T-helper 1 cell treated with Interleukin-12 subunit alpha and Interleukin-12 subunit beta and Interleukin-4 antibody, amounts not matched to agents 30 ng/mL and 1 ng/mL, for 36 hours (primary cell): ENCODE results near the gene SNRPE. TPM values are rescaled to one million over a fixed set of nuclear protein-coding genes. Genes with fewer than 3 reads are reported as not detected.

Source experiments
- intact Hi-C: fragments of 100-400 bp; cut with micrococcal nuclease; formaldehyde crosslinking; loops from one replicate; pipeline ENCODE4 v1.15.1; 2024
- total RNA-seq: library from RNA; stranded (reverse); gene quantifications from 2 replicates; pipeline ENCODE4 v1.2.3, GENCODE V29; 2022

SNRPE gene
- total RNA-seq, 1 donor from 2014 or later, result 132 TPM

GRCh38 chr1:203873094-203873493 lies 11.7 kb downstream of the SNRPE start:
- intact Hi-C loops, result no loop called here

- intact Hi-C loops, result no loop called here
Observed at GRCh38 chr1:203878422-203878821, 17.0 kb downstream of the SNRPE start.

GRCh38 chr1:203880606-203881005 lies 19.2 kb downstream of the SNRPE start:
- intact Hi-C loops, result no loop called here

GRCh38 chr1:203888807-203889251 lies 27.4 kb downstream of the SNRPE start:
- intact Hi-C loops, result no loop called here

GRCh38 chr1:203891950-203892349 lies 30.6 kb downstream of the SNRPE start:
- intact Hi-C loops, result no loop called here

- intact Hi-C loops, result no loop called here
Observed at GRCh38 chr1:203898458-203899352, 37.3 kb downstream of the SNRPE start.

GRCh38 chr1:203899353-203899716 lies 37.9 kb downstream of the SNRPE start:
- intact Hi-C loops, result no loop called here

GRCh38 chr1:203899869-203900714 lies 38.7 kb downstream of the SNRPE start:
- intact Hi-C loops, result no loop called here

GRCh38 chr1:203901581-203901980 lies 40.2 kb downstream of the SNRPE start:
- intact Hi-C loops, result no loop called here

- intact Hi-C loops, result no loop called here
Observed at GRCh38 chr1:203905275-203905674, 43.9 kb downstream of the SNRPE start.

- intact Hi-C loops, result no loop called here
Observed at GRCh38 chr1:203906932-203907331, 45.5 kb downstream of the SNRPE start.

- intact Hi-C loops, result no loop called here
Observed at GRCh38 chr1:203907901-203908300, 46.5 kb downstream of the SNRPE start.

GRCh38 chr1:203911806-203912205 lies 50.4 kb downstream of the SNRPE start:
- intact Hi-C loops, result no loop called here

- intact Hi-C loops, result no loop called here
Observed at GRCh38 chr1:203913073-203913521, 51.7 kb downstream of the SNRPE start.

GRCh38 chr1:203914292-203914691 lies 52.9 kb downstream of the SNRPE start:
- intact Hi-C loops, result no loop called here

GRCh38 chr1:203915811-203916210 lies 54.4 kb downstream of the SNRPE start:
- intact Hi-C loops, result no loop called here

GRCh38 chr1:203916756-203917155 lies 55.4 kb downstream of the SNRPE start:
- intact Hi-C loops, result no loop called here

Other genes with a start within 250 kb of the SNRPE start
- gene ATP2B4, start 234.8 kb upstream of the SNRPE start, total RNA-seq, result 130 and 133 TPM in 2 replicates
- gene LAX1, start 96.4 kb upstream of the SNRPE start, total RNA-seq, result 12.6 and 14.6 TPM in 2 replicates
- 22.8 and 23.7 TPM in 2 replicates for gene ZBED6, start 66.0 kb upstream of the SNRPE start, total RNA-seq
- 93.7 and 98.4 TPM in 2 replicates for gene ZC3H11A, start 66.0 kb upstream of the SNRPE start, total RNA-seq
- gene SOX13, start 211.5 kb downstream of the SNRPE start, total RNA-seq, result 0.12 and 0.42 TPM in 2 replicates